Activated naive CD8-positive, alpha-beta T cell treated with anti-CD3 and anti-CD28 coated beads for 36 hours (primary cell): ENCODE measurements around the gene CHMP5. TPM values are rescaled to one million over a fixed set of nuclear protein-coding genes. Genes with fewer than 3 reads are reported as not detected.

Experiments
- DNase-seq: peaks from one replicate; pipeline ENCODE4 v3.0.0; 2021
- H3K27ac Mint-ChIP-seq: one replicate; pipeline ENCODE4 v1.8.0; 2022; ENCODE audit warnings: mild to moderate bottlenecking, moderate library complexity, mixed read lengths
- H3K27me3 Mint-ChIP-seq: one replicate; pipeline ENCODE4 v1.8.0; 2022; ENCODE audit warnings: mild to moderate bottlenecking, mixed read lengths
- H3K36me3 Mint-ChIP-seq: one replicate; pipeline ENCODE4 v1.8.0; 2021; ENCODE audit warnings: mild to moderate bottlenecking, mixed read lengths
- H3K4me1 Mint-ChIP-seq: one replicate; pipeline ENCODE4 v1.8.0; 2021; ENCODE audit warnings: mixed read lengths
- H3K4me3 Mint-ChIP-seq: one replicate; pipeline ENCODE4 v1.8.0; 2022; ENCODE audit warnings: mild to moderate bottlenecking, moderate library complexity, mixed read lengths
- H3K9me3 Mint-ChIP-seq: one replicate; pipeline ENCODE4 v1.8.0; 2022; ENCODE audit warnings: mixed read lengths
- total RNA-seq, 2 experiments: library from RNA; stranded (reverse); gene quantifications; one replicate each; pipeline ENCODE4 v1.2.3, GENCODE V29; 2021

The CHMP5 gene
- total RNA-seq, 2 experiments from 2014 or later, result 73.9 to 75.4 TPM

DNA sequence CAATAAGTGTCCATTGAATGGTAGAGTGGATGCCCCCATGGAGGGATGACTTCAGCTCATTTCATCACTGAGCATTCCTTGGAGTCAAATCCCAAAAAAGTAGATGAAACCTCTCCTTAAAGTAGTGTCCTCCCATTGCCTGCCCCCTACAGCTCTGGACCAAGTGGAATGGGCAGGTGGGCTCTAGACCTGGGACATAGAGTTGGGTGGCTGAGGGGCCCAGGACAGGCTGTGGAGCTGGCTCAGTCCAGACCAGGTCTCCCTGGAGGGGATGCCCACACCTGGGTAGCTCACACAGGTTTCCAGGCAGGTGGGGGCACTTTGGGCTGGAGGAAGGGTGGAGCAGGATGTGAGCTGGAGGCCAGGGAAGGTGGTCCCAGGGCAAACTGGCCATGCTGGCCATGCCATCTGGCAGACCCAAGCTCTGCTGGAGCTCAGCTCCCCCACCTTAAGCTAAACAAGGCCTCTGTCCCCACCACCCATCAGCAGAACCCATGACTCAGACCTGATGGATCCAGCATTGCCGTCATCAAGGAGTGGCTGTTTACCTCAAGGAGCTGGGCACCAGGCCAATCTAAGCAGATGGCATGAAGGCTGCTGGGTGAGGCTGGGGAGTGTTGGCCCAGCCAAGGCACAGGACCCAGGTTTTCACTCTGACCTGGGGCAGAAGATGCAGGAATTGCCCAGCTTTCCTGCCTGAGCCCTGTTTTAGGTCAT is 31.1 kb upstream of the CHMP5 start:
- Mint-ChIP-seq H3K36me3 (no peaks in the 10 kb centered on the region), H3K27me3 (no peaks in the 10 kb centered on the region), H3K9me3 (no peaks in the 10 kb centered on the region), H3K4me1 (no peaks in the 10 kb centered on the region), H3K4me3 (no peak overlapping the region), H3K27ac (no peak overlapping the region)
- DNase-seq, result no peak

DNA sequence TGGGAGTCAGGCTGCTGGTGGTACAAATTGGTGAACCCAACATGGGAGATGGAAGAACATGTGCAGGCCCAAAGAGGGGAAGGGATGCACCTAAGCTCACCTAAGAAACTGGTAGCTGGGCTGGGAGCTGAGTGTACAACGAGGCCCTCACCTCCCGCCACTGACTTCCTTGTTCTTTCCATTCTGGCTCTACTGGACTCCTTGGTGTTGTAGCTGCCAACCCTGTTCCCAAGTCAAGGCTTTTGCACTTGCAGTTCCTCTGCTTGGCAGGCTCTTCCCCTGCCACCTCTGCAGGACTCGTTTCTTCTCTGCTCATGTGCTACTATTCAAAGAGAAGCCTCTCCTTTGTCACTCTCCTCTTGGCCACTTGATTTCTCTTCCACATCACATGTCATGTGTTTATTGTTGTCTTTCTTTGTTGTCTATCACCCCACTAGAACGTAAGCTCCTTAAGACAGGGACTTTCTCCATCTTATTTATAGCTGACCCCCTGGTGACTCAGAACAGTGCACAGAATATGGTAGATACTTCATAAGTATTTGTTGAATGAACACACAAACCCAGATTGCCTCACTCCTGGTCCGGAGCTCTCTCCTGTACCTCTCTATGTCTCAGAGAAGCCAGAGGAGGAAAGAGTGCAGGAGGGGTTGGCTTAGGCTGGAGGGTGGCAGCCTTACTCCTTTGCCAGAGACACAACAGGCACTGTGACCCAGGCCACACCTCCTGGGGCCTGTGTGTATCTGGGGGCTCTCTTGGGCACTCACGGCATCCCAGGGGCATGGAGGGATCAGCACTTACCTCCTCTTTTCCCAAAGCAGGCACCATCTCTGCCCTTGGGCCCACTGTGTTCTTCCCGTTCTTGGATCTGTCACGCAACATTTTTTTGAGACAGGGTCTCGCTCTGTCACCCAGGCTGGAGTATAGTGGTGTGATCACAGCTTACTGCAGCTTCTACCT is 30.1 kb upstream of the CHMP5 start:
- Mint-ChIP-seq H3K4me1 (no peaks in the 10 kb centered on the region), H3K27me3 (no peaks in the 10 kb centered on the region), H3K9me3 (no peaks in the 10 kb centered on the region), H3K36me3 (no peaks in the 10 kb centered on the region), H3K27ac (no peak overlapping the region), H3K4me3 (no peak overlapping the region)
- no peak for DNase-seq

DNA sequence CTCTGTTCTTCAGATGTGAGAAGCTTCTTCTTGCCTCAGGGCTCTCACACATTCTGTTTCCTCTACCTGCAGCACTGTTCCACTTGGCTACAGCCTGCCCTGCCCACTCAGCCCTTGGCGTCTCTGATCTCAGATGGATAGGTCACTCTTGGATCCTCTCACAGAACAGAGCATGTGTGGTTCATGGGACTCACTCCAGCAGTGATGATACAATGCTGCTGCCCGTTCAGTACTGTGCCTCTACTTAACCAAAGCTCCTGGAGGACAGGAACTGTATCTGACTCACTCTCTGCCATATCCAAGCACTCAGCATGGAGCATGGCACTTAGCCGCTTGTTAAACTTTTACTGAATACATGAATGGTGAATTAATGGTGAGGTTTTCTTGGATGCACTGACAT is 28.3 kb upstream of the CHMP5 start:
- Mint-ChIP-seq H3K27ac (no peak overlapping the region), H3K4me3 (no peak overlapping the region), H3K9me3 (no peaks in the 10 kb centered on the region), H3K4me1 (no peaks in the 10 kb centered on the region), H3K27me3 (no peaks in the 10 kb centered on the region), H3K36me3 (no peaks in the 10 kb centered on the region)
- no peak for DNase-seq

GRCh38 chr9:33239921-33240320 is 24.9 kb upstream of the CHMP5 start, which contains the start of gene SPINK4:
SPINK4 (plus strand) TSS chr9:33240167; CDS start chr9:33240209, 42 bp downstream.
- no peaks in the 10 kb centered on the region for H3K36me3 Mint-ChIP-seq

GRCh38 chr9:33241298-33241697 is 23.6 kb upstream of the CHMP5 start:
- no peaks in the 10 kb centered on the region for H3K4me1 Mint-ChIP-seq
- no peaks in the 10 kb centered on the region for H3K9me3 Mint-ChIP-seq
- no peak overlapping the region for H3K4me3 Mint-ChIP-seq
- H3K27ac Mint-ChIP-seq, result no peak overlapping the region
- H3K36me3 Mint-ChIP-seq, result no peaks in the 10 kb centered on the region
- no peaks in the 10 kb centered on the region for H3K27me3 Mint-ChIP-seq
- DNase-seq, result no peak

More at GRCh38 chr9:33239921-33240320, 24.9 kb upstream of the CHMP5 start, which contains the start of gene SPINK4:
- Mint-ChIP-seq H3K27ac (no peak within 1 kb of the TSS), H3K27me3 (no peaks in the 10 kb centered on the region), H3K4me1 (no peaks in the 10 kb centered on the region), H3K4me3 (no peak within 1 kb of the TSS), H3K9me3 (no peaks in the 10 kb centered on the region)
- DNase-seq, result no peak

- Mint-ChIP-seq H3K9me3 (no peaks in the 10 kb centered on the region), H3K27ac (no peak overlapping the region), H3K27me3 (no peaks in the 10 kb centered on the region), H3K4me3 (no peak overlapping the region), H3K4me1 (no peaks in the 10 kb centered on the region), H3K36me3 (peaks cover 3% of the 10 kb centered on the region)
- no peak for DNase-seq
Measured at GRCh38 chr9:33242609-33243134, 22.2 kb upstream of the CHMP5 start.

- Mint-ChIP-seq H3K27ac (no peak overlapping the region), H3K36me3 (peaks cover 9% of the 10 kb centered on the region), H3K27me3 (no peaks in the 10 kb centered on the region), H3K4me1 (no peaks in the 10 kb centered on the region), H3K9me3 (no peaks in the 10 kb centered on the region), H3K4me3 (no peak overlapping the region)
- DNase-seq, result no peak
Measured at GRCh38 chr9:33244137-33244784, 20.6 kb upstream of the CHMP5 start.

- Mint-ChIP-seq H3K27ac (no peak overlapping the region), H3K4me1 (no peaks in the 10 kb centered on the region), H3K4me3 (no peak overlapping the region), H3K9me3 (no peaks in the 10 kb centered on the region), H3K27me3 (no peaks in the 10 kb centered on the region), H3K36me3 (peaks cover 9% of the 10 kb centered on the region)
- DNase-seq, result no peak
Measured at GRCh38 chr9:33245341-33245740, 19.5 kb upstream of the CHMP5 start.

DNA sequence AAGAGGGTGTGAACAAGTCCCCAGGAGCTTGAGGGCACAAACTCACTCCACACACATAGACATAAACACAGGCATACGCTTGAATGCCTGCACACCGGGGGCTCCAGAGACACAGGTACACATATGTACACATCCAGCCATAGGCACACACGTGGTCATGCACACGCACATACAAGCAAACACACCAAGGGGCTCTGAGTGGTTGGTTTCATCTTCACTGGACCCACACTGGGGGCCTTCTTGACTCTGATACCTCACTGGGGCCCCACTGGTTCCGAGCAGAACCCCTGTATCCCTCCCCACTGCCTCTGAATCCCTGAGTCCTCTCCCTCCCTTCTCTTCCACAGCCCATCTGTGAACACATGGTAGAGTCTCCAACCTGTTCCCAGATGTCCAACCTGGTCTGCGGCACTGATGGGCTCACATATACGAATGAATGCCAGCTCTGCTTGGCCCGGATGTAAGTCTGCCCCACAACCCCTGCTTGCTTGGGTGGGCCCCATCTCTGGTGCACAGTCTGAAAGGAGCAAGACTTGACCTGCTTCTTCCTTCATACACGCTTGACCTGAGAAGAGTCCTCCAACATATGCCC is 18.5 kb upstream of the CHMP5 start:
- Mint-ChIP-seq H3K4me3 (no peak overlapping the region), H3K4me1 (no peaks in the 10 kb centered on the region), H3K27ac (no peak overlapping the region), H3K9me3 (no peaks in the 10 kb centered on the region), H3K36me3 (peaks cover 14% of the 10 kb centered on the region), H3K27me3 (no peaks in the 10 kb centered on the region)
- no peak for DNase-seq

DNA sequence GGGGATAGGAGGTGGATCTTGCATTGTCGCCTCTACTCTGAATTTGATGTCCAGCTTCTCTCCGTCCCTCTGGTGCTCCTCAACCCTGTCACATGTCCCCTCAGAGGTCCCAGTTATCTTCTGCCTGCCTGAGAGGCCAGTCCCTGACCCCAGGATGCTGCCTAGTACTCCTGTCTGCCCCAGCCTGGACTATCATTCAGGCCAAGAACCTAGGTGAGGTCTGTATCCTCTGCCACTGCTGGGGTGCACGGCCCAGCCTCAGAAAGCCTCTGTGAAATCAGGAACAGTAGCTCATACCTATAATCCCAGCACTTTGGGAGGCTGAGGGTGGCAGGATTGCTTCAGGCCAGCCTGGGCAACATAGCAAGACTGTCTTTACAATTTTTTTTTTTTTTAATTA is 16.2 kb upstream of the CHMP5 start:
- Mint-ChIP-seq H3K27ac (no peak overlapping the region), H3K9me3 (no peaks in the 10 kb centered on the region), H3K4me3 (no peak overlapping the region), H3K4me1 (no peaks in the 10 kb centered on the region), H3K36me3 (peaks cover 20% of the 10 kb centered on the region), H3K27me3 (no peaks in the 10 kb centered on the region)
- no peak for DNase-seq

- Mint-ChIP-seq H3K4me1 (no peaks in the 10 kb centered on the region), H3K27me3 (no peaks in the 10 kb centered on the region), H3K36me3 (peaks cover 20% of the 10 kb centered on the region), H3K27ac (no peak overlapping the region), H3K9me3 (no peaks in the 10 kb centered on the region), H3K4me3 (no peak overlapping the region)
- no peak for DNase-seq
Measured at GRCh38 chr9:33249087-33249658, 15.7 kb upstream of the CHMP5 start.

GRCh38 chr9:33249983-33250382 is 14.9 kb upstream of the CHMP5 start:
- H3K36me3 Mint-ChIP-seq, result peaks cover 26% of the 10 kb centered on the region
- no peaks in the 10 kb centered on the region for H3K9me3 Mint-ChIP-seq
- no peaks in the 10 kb centered on the region for H3K27me3 Mint-ChIP-seq
- H3K27ac Mint-ChIP-seq, result no peak overlapping the region
- no peaks in the 10 kb centered on the region for H3K4me1 Mint-ChIP-seq
- DNase-seq, result no peak
- H3K4me3 Mint-ChIP-seq, result no peak overlapping the region

- no peaks in the 10 kb centered on the region for H3K4me1 Mint-ChIP-seq
- DNase-seq, result no peak
- no peak overlapping the region for H3K27ac Mint-ChIP-seq
- H3K36me3 Mint-ChIP-seq, result peaks cover 26% of the 10 kb centered on the region
- no peaks in the 10 kb centered on the region for H3K9me3 Mint-ChIP-seq
- H3K4me3 Mint-ChIP-seq, result no peak overlapping the region
- H3K27me3 Mint-ChIP-seq, result no peaks in the 10 kb centered on the region
Measured at GRCh38 chr9:33250458-33250995, 14.3 kb upstream of the CHMP5 start.

DNA sequence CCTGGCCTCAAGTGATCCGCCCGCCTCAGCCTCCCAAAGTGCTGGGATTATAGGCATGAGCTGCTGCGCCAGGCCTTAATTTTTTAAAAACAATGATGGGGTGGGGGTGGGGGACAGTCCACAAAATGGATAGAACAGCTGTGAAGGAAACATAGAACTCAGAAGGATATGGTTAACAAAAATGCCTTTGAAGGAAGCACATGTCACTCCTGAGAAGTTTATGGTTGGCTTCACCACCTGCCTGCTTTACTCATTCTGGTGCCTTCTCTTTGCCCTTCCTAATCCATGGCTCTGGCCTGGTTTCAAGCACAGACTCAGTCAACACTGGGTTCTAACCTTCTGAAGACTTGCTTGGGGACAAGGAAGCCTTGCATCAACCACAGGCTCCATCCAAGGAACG is 10.6 kb upstream of the CHMP5 start:
- H3K4me3 Mint-ChIP-seq, result no peak overlapping the region
- H3K9me3 Mint-ChIP-seq, result no peaks in the 10 kb centered on the region
- no peak overlapping the region for H3K27ac Mint-ChIP-seq
- no peak for DNase-seq
- peaks cover 40% of the 10 kb centered on the region for H3K36me3 Mint-ChIP-seq
- H3K4me1 Mint-ChIP-seq, result peaks cover 3% of the 10 kb centered on the region
- no peaks in the 10 kb centered on the region for H3K27me3 Mint-ChIP-seq
